ENCODE data around the gene ANGPTL2. TPM values are rescaled to one million over a fixed set of nuclear protein-coding genes. Genes with fewer than 3 reads are reported as not detected.

The ANGPTL2 gene
- total and polyA plus RNA-seq, 9 of the 15 experiments (the other 6 are each of a cell fraction or from before 2014, with no cell fraction given): not detected

- Histone ChIP-seq H3K9me3 (replicated peaks; ENCODE audit: control insufficient read depth, insufficient read depth, low read depth, low read length) (no peaks in the 10 kb centered on the region), H3K27me3 (ENCODE audit: control insufficient read depth in 2 of 2, insufficient read depth in 2 of 2, low read length in 2 of 2) (peaks cover 14 to 29% of the 10 kb centered on the region in 2 experiments; a peak in 4 of 5 replicates), H3K4me3 (no peak overlapping the region), H3K36me3 (ENCODE audit: control insufficient read depth, insufficient read depth, low read length) (no peaks in the 10 kb centered on the region), H3K4me2 (ENCODE audit: insufficient read depth, low read length) (no peak overlapping the region), H2AFZ (ENCODE audit: low read depth, low read length) (no peak overlapping the region), H4K20me1 (replicated peaks; ENCODE audit: control insufficient read depth, insufficient read depth, low read length) (peaks cover 2% of the 10 kb centered on the region; the same call in 1 of the 2 replicates), H3K27ac (ENCODE audit: extremely low read depth, low read depth, low read length) (no peak overlapping the region), H3K9me1 (ENCODE audit: control insufficient read depth, insufficient read depth, low read length) (no peaks in the 10 kb centered on the region), H3K4me1 (replicated peaks in 1 of 2; ENCODE audit: control insufficient read depth in 2 of 2, insufficient read depth in 2 of 2, low read length in 2 of 2) (no peaks in the 10 kb centered on the region; a peak in 1 of 5 replicates), H3K9ac (ENCODE audit: insufficient read depth in 1 of 2, low read depth in 2 of 2, low read length in 2 of 2) (no peak overlapping the region), H3K79me2 (ENCODE audit: control insufficient read depth, insufficient read depth, low read length) (no peaks in the 10 kb centered on the region)
- no TSS peak for BruUV-seq (replicated peaks)
- FAIRE-seq (no peak), ATAC-seq (no peak), DNase-seq (ENCODE audit: extremely low read depth in 1 of 4, low spot score in 3 of 4) (no peak)
- whole genome bisulfite sequencing (ENCODE audit: insufficient coverage, low coverage, missing lambda C conversion rate): 6% methylated on average over 5 of the region's 7 CpGs
- POLR2A ChIA-PET: no interaction called here
- intact Hi-C loops (cut with micrococcal nuclease) (no loop called here), in situ Hi-C loops (cut with MboI) (no loop called here)
- CTCF ChIA-PET (ENCODE audit: low intra/inter-chr PET ratio): no interaction called here
- no peak for TF ChIP-seq MNT (conservative IDR thresholded peaks at IDR 0.05)
- TF ChIP-seq POLR2AphosphoS5 (IDR thresholded peaks at IDR 0.05; ENCODE audit: control insufficient read depth, insufficient read depth, low read depth, low read length): no peak
- TF ChIP-seq ATF3 (IDR thresholded peaks at IDR 0.05): no peak
- TF ChIP-seq ATF3 (CRISPR knock-in tag; conservative IDR thresholded peaks at IDR 0.05): no peak
- TF ChIP-seq ETV1 (tag; conservative IDR thresholded peaks at IDR 0.05; ENCODE audit: low read depth): no peak
- no peak for TF ChIP-seq ZBTB5 (IDR thresholded peaks at IDR 0.05)
- no peak for TF ChIP-seq TFAM (CRISPR knock-in tag; conservative IDR thresholded peaks at IDR 0.05)
- no peak for TF ChIP-seq ZNF436 (CRISPR knock-in tag; IDR thresholded peaks at IDR 0.05)
- no peak for TF ChIP-seq BRF2 (IDR thresholded peaks at IDR 0.05; ENCODE audit: borderline replicate concordance, insufficient read depth, insufficient read length)
- no peak for TF ChIP-seq ARID4B (CRISPR knock-in tag; IDR thresholded peaks at IDR 0.05)
- TF ChIP-seq ZBTB17 (CRISPR knock-in tag; IDR thresholded peaks at IDR 0.05): no peak
Observed at GRCh38 chr9:127098916-127099553, 23.4 kb downstream of the ANGPTL2 start.

Data from K562 (cell line).